ENCODE measurements around the gene PAQR7.

DNA sequence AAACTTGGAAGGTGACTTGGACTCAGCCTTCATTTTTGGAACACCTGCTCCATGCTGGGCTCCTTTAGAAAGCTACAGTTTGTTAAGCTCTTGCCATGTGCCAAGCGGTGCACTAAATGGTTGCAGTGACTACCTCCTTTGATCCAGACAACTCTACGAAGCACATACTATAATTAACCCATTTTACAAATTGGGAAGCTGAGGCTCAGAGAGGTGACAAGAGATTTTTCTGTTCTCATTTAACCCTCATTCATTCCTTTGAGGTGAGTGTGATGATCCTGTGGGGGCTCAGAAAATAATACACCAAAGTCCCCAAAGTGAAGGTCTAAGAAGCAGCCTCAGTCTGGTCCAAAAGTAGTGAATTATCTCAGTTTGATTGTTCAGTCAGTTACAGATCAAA, 1.6 kb upstream of the PAQR7 start:
- TF ChIP-seq POLR2A (IDR thresholded peaks at IDR 0.05; ENCODE audit: low read depth, low read length), result no peak
- TF ChIP-seq TAF1 (IDR thresholded peaks at IDR 0.05; ENCODE audit: borderline replicate concordance, low read depth, low read length), result no peak
- no peak for TF ChIP-seq POLR2AphosphoS5 (IDR thresholded peaks at IDR 0.05; ENCODE audit: low read depth, low read length)

Measured in GM12892 (cell line).